Caco-2 (cell line): ENCODE data around the gene RTN1. TPM values are rescaled to one million over a fixed set of nuclear protein-coding genes. Genes with fewer than 3 reads are reported as not detected.

Source experiments
- BruUV-seq: library from RNA; stranded (reverse); fragments of 400-500 nt; replicated peaks from 2 replicates; lab custom pipeline; 2021; lab: Mats Ljungman, UMichigan
- CTCF ChIA-PET: fragments of 300-600 bp; sonication (Branson Sonifier 250); formaldehyde crosslinking; loops from one replicate; lab custom pipeline; 2022; ENCODE audit warnings: antibody characterized with exemption; lab: Charles Lee
- POLR2A ChIA-PET: fragments of 300-600 bp; sonication (Branson Sonifier 250); formaldehyde crosslinking; loops from one replicate; lab custom pipeline; 2022; ENCODE audit warnings: antibody characterized with exemption; lab: Charles Lee
- DNase-seq, 2 experiments: peaks; one replicate each; pipeline versions ENCODE4 v3.0.0 to v3.0.0-alpha.2; 2020 to 2022
- H3K27me3 ChIP-seq: replicated peaks from 2 replicates; pipeline ENCODE4 v1.6.0; 2011; ENCODE audit warnings: low read length; ENCODE audit not compliant: control insufficient read depth, insufficient read depth
- H3K36me3 ChIP-seq: 2 replicates; pipeline ENCODE4 v1.5.1; 2011; ENCODE audit warnings: low read length; ENCODE audit not compliant: control insufficient read depth, insufficient read depth
- H3K4me1 ChIP-seq: fragments of 250-450 bp; sonication (Bioruptor Pico); 2 replicates; pipeline ENCODE4 v1.5.1; 2020; ENCODE audit warnings: mild to moderate bottlenecking
- H3K4me3 ChIP-seq: 2 replicates; pipeline ENCODE4 v1.5.1; 2011; ENCODE audit warnings: low read depth, mild to moderate bottlenecking, control low read depth, low read length
- H3K9me3 ChIP-seq: fragments of 250-450 bp; sonication (Bioruptor Pico); 2 replicates; pipeline ENCODE4 v1.5.1; 2020; ENCODE audit warnings: mild to moderate bottlenecking, moderate library complexity
- H3K27ac Mint-ChIP-seq: one replicate; pipeline ENCODE4 v1.8.0; 2022; ENCODE audit warnings: mixed read lengths; ENCODE audit not compliant: unreplicated experiment
- H3K27me3 Mint-ChIP-seq: one replicate; pipeline ENCODE4 v1.8.0; 2022; ENCODE audit warnings: mixed read lengths; ENCODE audit not compliant: insufficient read depth, unreplicated experiment
- H3K36me3 Mint-ChIP-seq: one replicate; pipeline ENCODE4 v1.8.0; 2022; ENCODE audit warnings: mild to moderate bottlenecking, mixed read lengths; ENCODE audit not compliant: insufficient read depth, unreplicated experiment
- H3K4me1 Mint-ChIP-seq: one replicate; pipeline ENCODE4 v1.8.0; 2022; ENCODE audit warnings: low read depth, mixed read lengths; ENCODE audit not compliant: unreplicated experiment
- H3K4me3 Mint-ChIP-seq: one replicate; pipeline ENCODE4 v1.8.0; 2022; ENCODE audit warnings: mild to moderate bottlenecking, moderate library complexity, mixed read lengths; ENCODE audit not compliant: unreplicated experiment
- H3K9me3 Mint-ChIP-seq: one replicate; pipeline ENCODE4 v1.8.0; 2022; ENCODE audit warnings: mixed read lengths; ENCODE audit not compliant: unreplicated experiment
- CTCF ChIP-seq, 2 experiments: fragments of 200-600 bp in 1 of 2; IDR thresholded peaks; 1 replicate in 1 of 2; 2 replicates in 1 of 2; pipeline versions ENCODE4 v1.5.1 to v1.8.0; 2011 to 2022; ENCODE audit warnings: antibody characterized with exemption in 1 of 2, control low read depth in 1 of 2, inconsistent platforms in 1 of 2, low read depth in 1 of 2, low read length in 1 of 2, mild to moderate bottlenecking in 1 of 2, moderate library complexity in 1 of 2; ENCODE audit not compliant: insufficient read depth in 1 of 2, severe bottlenecking in 1 of 2, unreplicated experiment in 1 of 2
- intact Hi-C: fragments of 100-400 bp; cut with micrococcal nuclease; formaldehyde crosslinking; loops from one replicate; pipeline ENCODE4 v1.10.0; 2022; ENCODE audit not compliant: unreplicated experiment
- total RNA-seq: library from RNA; stranded (reverse); gene quantifications from 2 replicates; pipeline ENCODE4 v1.2.3, GENCODE V29; 2022

The RTN1 gene
- total RNA-seq, 1 experiment from 2014 or later = 0.25 TPM

DNA sequence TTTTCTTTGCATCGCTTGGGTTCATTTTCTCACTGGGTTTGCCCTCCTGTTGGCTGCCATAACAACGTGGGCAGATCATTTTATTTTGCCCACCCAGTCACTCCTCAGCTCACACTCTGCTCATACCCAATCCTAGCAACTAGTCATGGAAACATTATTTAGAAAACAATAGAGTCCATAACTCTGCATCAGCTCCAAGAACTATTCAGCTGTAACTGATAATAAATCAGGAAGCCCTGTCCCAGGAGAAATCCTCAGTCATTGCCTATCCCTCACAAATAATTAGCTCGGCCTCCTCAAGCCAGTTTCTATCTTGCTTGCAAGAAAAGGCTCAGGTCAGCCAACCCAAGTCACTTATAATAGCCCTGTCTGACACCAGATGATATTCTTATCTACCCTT, 43.2 kb downstream of the RTN1 start:
- ChIA-PET CTCF (no interaction called here), POLR2A (no interaction called here)
- no peaks in the 10 kb centered on the region for H3K9me3 Mint-ChIP-seq
- Histone ChIP-seq H3K4me3 (no peak overlapping the region), H3K4me1 (no peaks in the 10 kb centered on the region), H3K9me3 (no peaks in the 10 kb centered on the region), H3K36me3 (no peaks in the 10 kb centered on the region), H3K27me3 (no peaks in the 10 kb centered on the region)
- no peak for TF ChIP-seq CTCF (IDR thresholded peaks at IDR 0.05; ENCODE audit: insufficient read depth in 1 of 2, low read depth in 1 of 2, low read length in 1 of 2, severe bottlenecking in 1 of 2, unreplicated experiment in 1 of 2)
- intact Hi-C loops = no loop called here
- H3K27ac Mint-ChIP-seq = no peak overlapping the region
- no peaks in the 10 kb centered on the region for H3K36me3 Mint-ChIP-seq
- BruUV-seq = no TSS peak
- DNase-seq = no peak
- no peaks in the 10 kb centered on the region for H3K4me1 Mint-ChIP-seq
- peaks cover 6% of the 10 kb centered on the region for H3K27me3 Mint-ChIP-seq
- H3K4me3 Mint-ChIP-seq = no peak overlapping the region

GRCh38 chr14:59826150-59826549, 44.4 kb downstream of the RTN1 start:
- Histone ChIP-seq H3K27me3 (no peaks in the 10 kb centered on the region), H3K4me1 (no peaks in the 10 kb centered on the region), H3K36me3 (no peaks in the 10 kb centered on the region), H3K4me3 (no peak overlapping the region), H3K9me3 (no peaks in the 10 kb centered on the region)
- Mint-ChIP-seq H3K27me3 (peaks cover 6% of the 10 kb centered on the region), H3K4me3 (no peak overlapping the region), H3K9me3 (no peaks in the 10 kb centered on the region), H3K4me1 (no peaks in the 10 kb centered on the region), H3K27ac (no peak overlapping the region), H3K36me3 (no peaks in the 10 kb centered on the region)
- DNase-seq = no peak
- POLR2A ChIA-PET = no interaction called here
- intact Hi-C loops = no loop called here
- CTCF ChIA-PET = no interaction called here
- no peak for TF ChIP-seq CTCF (IDR thresholded peaks at IDR 0.05; ENCODE audit: insufficient read depth in 1 of 2, low read depth in 1 of 2, low read length in 1 of 2, severe bottlenecking in 1 of 2, unreplicated experiment in 1 of 2)
- BruUV-seq = no TSS peak

DNA sequence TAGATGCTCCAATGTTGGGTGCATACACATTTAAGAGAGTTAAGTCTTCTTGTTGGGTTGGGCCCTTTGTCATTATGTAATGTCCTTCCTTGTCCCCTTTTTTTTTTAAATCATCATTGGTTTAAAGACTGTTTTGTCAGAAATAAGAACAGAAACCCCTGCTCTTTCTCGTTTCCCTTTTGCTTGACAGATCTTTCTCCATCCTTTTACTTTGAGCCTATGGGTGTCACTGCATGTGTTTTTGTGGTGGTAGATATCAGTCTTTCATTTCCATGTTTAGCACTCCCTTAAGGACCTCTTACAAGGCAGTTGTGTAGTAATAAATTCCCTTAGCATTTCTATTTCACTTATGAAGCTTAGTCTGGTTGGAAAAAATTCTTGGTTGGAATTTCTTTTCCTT, 47.4 kb downstream of the RTN1 start:
- no peaks in the 10 kb centered on the region for H3K27me3 ChIP-seq
- Mint-ChIP-seq H3K9me3 (no peaks in the 10 kb centered on the region), H3K4me3 (no peak overlapping the region), H3K27ac (no peak overlapping the region), H3K4me1 (no peaks in the 10 kb centered on the region), H3K27me3 (peaks cover 6% of the 10 kb centered on the region), H3K36me3 (no peaks in the 10 kb centered on the region)
- intact Hi-C loops = no loop called here
- no peak for DNase-seq
- H3K4me3 ChIP-seq = no peak overlapping the region
- BruUV-seq = no TSS peak
- no peaks in the 10 kb centered on the region for H3K4me1 ChIP-seq
- TF ChIP-seq CTCF (IDR thresholded peaks at IDR 0.05; ENCODE audit: insufficient read depth in 1 of 2, low read depth in 1 of 2, low read length in 1 of 2, severe bottlenecking in 1 of 2, unreplicated experiment in 1 of 2) = no peak
- no peaks in the 10 kb centered on the region for H3K9me3 ChIP-seq
- ChIA-PET POLR2A (no interaction called here), CTCF (no interaction called here)
- no peaks in the 10 kb centered on the region for H3K36me3 ChIP-seq
